Measurements from ENCODE around the gene TSBP1. TPM values are rescaled to one million over a fixed set of nuclear protein-coding genes. Genes with fewer than 3 reads are reported as not detected.

The TSBP1 gene
- total RNA-seq: not detected in 2 replicates

GRCh38 chr6:32371803-32372202 lies at the start of gene TSBP1:
TSS of gene TSBP1 (minus strand) at chr6:32371903. CDS start at chr6:32371706, 197 bp downstream.

DNA sequence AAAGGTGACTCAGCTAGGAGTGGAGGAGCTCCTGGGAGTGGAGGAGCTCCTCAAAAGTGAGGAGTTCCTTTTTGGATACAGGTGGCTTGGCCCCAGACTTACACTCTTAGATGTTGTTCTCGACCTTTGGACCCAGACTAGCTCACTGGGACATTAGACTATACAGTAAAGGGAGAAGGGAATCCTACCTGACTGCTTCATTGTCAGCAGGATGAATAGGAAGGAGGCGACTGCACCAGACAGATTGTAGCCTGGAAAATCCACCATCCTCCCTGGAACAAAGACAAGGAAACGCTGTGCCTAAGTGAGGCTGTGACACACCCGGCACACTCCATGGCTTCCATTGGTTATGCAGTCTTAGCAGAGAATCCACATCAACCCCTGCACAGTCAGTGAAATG lies 35.2 kb upstream of the TSBP1 start, which contains the start of gene BTNL2:
Gene BTNL2 (minus strand): TSS at position 325 of the 400 bp plus-strand sequence. CDS start 58 bp downstream, at position 267.

Other genes starting within 250 kb of the TSBP1 start
- gene ATF6B, start 243.7 kb downstream of the TSBP1 start, total RNA-seq: 19.5 and 20.7 TPM in 2 replicates
- 2.3 and 3.9 TPM in 2 replicates for gene FKBPL, start 241.6 kb downstream of the TSBP1 start, total RNA-seq
- 0.16 TPM in 1 of 2 replicates, not detected in the other for gene PRRT1, start 220.0 kb downstream of the TSBP1 start, total RNA-seq
- 9.4 and 16.1 TPM in 2 replicates for gene PPT2, start 217.8 kb downstream of the TSBP1 start, total RNA-seq
- gene EGFL8, start 207.3 kb downstream of the TSBP1 start, total RNA-seq: 0.97 and 7.2 TPM in 2 replicates
- 52.0 and 62.9 TPM in 2 replicates for gene AGPAT1, start 195.8 kb downstream of the TSBP1 start, total RNA-seq
- gene RNF5, start 193.5 kb downstream of the TSBP1 start, total RNA-seq: 25.1 and 34.2 TPM in 2 replicates
- gene AGER, start 187.7 kb downstream of the TSBP1 start, total RNA-seq: 1.6 and 2.6 TPM in 2 replicates
- gene PBX2, start 181.7 kb downstream of the TSBP1 start, total RNA-seq: 14.3 and 17.3 TPM in 2 replicates
- 7.0 and 7.4 TPM in 2 replicates for gene GPSM3, start 179.3 kb downstream of the TSBP1 start, total RNA-seq
- 4.2 and 5.0 TPM in 2 replicates for gene NOTCH4, start 147.8 kb downstream of the TSBP1 start, total RNA-seq
- not detected in 2 replicates for gene BTNL2, start 35.3 kb upstream of the TSBP1 start, total RNA-seq
- 0.16 TPM in 1 of 2 replicates, not detected in the other for gene HLA-DRA, start 68.0 kb upstream of the TSBP1 start, total RNA-seq
- not detected in 2 replicates for gene HLA-DRB5, start 158.4 kb upstream of the TSBP1 start, total RNA-seq
- not detected in 2 replicates for gene HLA-DRB1, start 217.9 kb upstream of the TSBP1 start, total RNA-seq

Data from cardiac atrium fibroblast (primary cell).